Prostate gland (tissue), 2 donors: Measurements from ENCODE around the gene ELK3. TPM values are rescaled to one million over a fixed set of nuclear protein-coding genes. Genes with fewer than 3 reads are reported as not detected.

Source experiments
- DNase-seq: peaks from one replicate; pipeline ENCODE4 v3.0.0-alpha.2; 2019; ENCODE audit warnings: low spot score
- H3K27ac ChIP-seq, 2 donors: fragments of 200-600 bp; sonication (generic); 2 replicates each; pipeline ENCODE4 v1.5.1; 2017 to 2019
- H3K27me3 ChIP-seq: fragments of 200-600 bp; sonication (generic); replicated peaks from 2 replicates; pipeline ENCODE4 v1.5.1; 2019; ENCODE audit not compliant: insufficient read depth
- H3K36me3 ChIP-seq, 2 donors: fragments of 200-600 bp; sonication (generic); 1 replicate in 1 of 2; 2 replicates in 1 of 2; pipeline versions ENCODE4 v1.5.1 to v1.8.1; 2017 to 2019
- H3K4me1 ChIP-seq: fragments of 200-600 bp; sonication (generic); replicated peaks from 2 replicates; pipeline ENCODE4 v1.5.1; 2019
- H3K4me3 ChIP-seq, 2 donors: fragments of 200-600 bp; sonication (generic); 2 replicates each; pipeline ENCODE4 v1.5.1; 2017 to 2019
- H3K9me3 ChIP-seq: fragments of 200-600 bp; sonication (generic); 2 replicates; pipeline ENCODE4 v1.5.1; 2017
- CTCF ChIP-seq, 4 experiments: fragments of 200-600 bp in 2 of 4; fragments of 450-650 bp in 2 of 4; sonication (generic) in 2 of 4; IDR thresholded peaks; 1 replicate in 3 of 4; 2 replicates in 1 of 4; pipeline ENCODE4 v1.5.1; 2016 to 2019; ENCODE audit warnings: antibody characterized with exemption in 4 of 4, mild to moderate bottlenecking in 2 of 4, moderate library complexity in 2 of 4
- POLR2A ChIP-seq: fragments of 450-650 bp; IDR thresholded peaks from one replicate; pipeline ENCODE4 v1.6.1; 2016; ENCODE audit warnings: antibody characterized with exemption, mild to moderate bottlenecking
- POLR2AphosphoS5 ChIP-seq: sonication (generic); formaldehyde crosslinking; IDR thresholded peaks from one replicate; pipeline ENCODE4 v1.6.1; 2017; ENCODE audit warnings: antibody characterized with exemption
- WGBS: methylation state at CpG from one replicate; pipeline ENCODE4 v1.1.5; 2018; 5-methylcytosine and 5-hydroxymethylcytosine counted together
- intact Hi-C: fragments of 100-400 bp; cut with DNase I; formaldehyde crosslinking; loops from one replicate; pipeline ENCODE4 v1.14.2; 2022
- total RNA-seq, 2 donors: library from RNA; depleted of rRNA; stranded (reverse); fragments of >200 nt; gene quantifications; one replicate each; pipeline ENCODE4 v1.1.0, GENCODE V29; 2016

The ELK3 gene
- total RNA-seq, 2 donors from 2014 or later: 7.0 to 20.6 TPM

GRCh38 chr12:96257550-96258103 is 63.5 kb downstream of the ELK3 start:
- no peak for DNase-seq
- no peak for TF ChIP-seq POLR2AphosphoS5
- no peak for TF ChIP-seq CTCF (IDR thresholded peaks at IDR 0.05)
- no peak for TF ChIP-seq POLR2A
- Histone ChIP-seq H3K4me3 (no peak overlapping the region), H3K27ac (no peak overlapping the region), H3K9me3 (no peaks in the 10 kb centered on the region), H3K4me1 (peaks cover 7% of the 10 kb centered on the region), H3K27me3 (no peaks in the 10 kb centered on the region), H3K36me3 (no peaks in the 10 kb centered on the region)
- intact Hi-C loops: no loop called here
- 68% methylated on average over 2 of the region's 2 CpGs for WGBS

DNA sequence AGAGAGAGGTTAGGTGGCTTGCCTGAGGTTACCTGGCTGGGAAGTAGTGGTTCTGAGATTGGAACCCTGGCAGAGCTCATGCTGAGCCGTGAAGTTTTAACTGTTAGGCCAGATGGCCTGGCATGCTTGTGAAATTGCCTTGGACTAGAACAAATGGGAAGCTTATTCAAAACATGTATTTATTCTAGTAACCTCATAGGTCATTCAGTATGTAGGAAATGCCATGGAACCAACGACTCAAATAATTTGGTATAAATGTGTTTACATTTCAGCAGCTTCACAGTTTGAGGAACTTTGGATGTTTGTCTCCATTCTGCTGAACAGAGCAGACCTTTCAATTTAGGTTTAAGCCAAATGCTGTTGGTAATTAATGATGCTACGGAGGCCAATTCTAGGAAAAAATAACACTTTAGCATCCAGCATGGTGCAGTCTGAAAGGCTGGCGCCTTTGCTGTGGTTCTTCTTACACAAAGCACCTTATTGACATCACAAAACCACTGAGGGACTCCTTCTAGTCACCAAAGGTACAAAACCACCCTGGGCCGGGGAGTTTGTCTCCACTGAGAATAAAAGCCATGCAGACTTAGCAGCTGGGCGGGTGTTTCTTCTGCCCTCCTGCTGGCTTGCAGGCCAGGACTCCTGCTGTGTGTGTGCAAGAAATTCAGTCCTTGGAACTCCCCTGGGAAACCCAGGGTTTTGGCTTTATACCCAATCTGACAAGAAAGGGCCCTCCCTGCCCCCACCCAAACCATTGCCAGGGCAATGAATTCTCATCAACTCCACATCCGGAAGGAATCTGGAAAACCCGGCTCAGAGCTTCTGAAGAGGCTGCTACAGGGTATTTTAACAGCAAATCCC is 64.2 kb downstream of the ELK3 start:
- no peaks in the 10 kb centered on the region for H3K36me3 ChIP-seq
- no peaks in the 10 kb centered on the region for H3K27me3 ChIP-seq
- intact Hi-C loops: no loop called here
- no peaks in the 10 kb centered on the region for H3K9me3 ChIP-seq
- H3K4me1 ChIP-seq: peaks cover 7% of the 10 kb centered on the region
- no peak for TF ChIP-seq CTCF (IDR thresholded peaks at IDR 0.05)
- no peak for TF ChIP-seq POLR2AphosphoS5
- TF ChIP-seq POLR2A: no peak
- no peak overlapping the region for H3K4me3 ChIP-seq
- DNase-seq: no peak
- 37% methylated on average over 8 of the region's 8 CpGs for WGBS
- peak overlapping the region in 1 of 2 donors; percentile 23 for H3K27ac ChIP-seq

GRCh38 chr12:96260231-96260630 is 66.1 kb downstream of the ELK3 start:
- H3K27ac ChIP-seq: no peak overlapping the region
- H3K27me3 ChIP-seq: no peaks in the 10 kb centered on the region
- no peak for DNase-seq
- intact Hi-C loops: no loop called here
- no peaks in the 10 kb centered on the region for H3K36me3 ChIP-seq
- H3K9me3 ChIP-seq: no peaks in the 10 kb centered on the region
- no peak overlapping the region for H3K4me3 ChIP-seq
- peaks cover 7% of the 10 kb centered on the region for H3K4me1 ChIP-seq
- TF ChIP-seq CTCF (IDR thresholded peaks at IDR 0.05): no peak
- no peak for TF ChIP-seq POLR2AphosphoS5
- TF ChIP-seq POLR2A: no peak
- 96% methylated on average over 2 of the region's 2 CpGs for WGBS

DNA sequence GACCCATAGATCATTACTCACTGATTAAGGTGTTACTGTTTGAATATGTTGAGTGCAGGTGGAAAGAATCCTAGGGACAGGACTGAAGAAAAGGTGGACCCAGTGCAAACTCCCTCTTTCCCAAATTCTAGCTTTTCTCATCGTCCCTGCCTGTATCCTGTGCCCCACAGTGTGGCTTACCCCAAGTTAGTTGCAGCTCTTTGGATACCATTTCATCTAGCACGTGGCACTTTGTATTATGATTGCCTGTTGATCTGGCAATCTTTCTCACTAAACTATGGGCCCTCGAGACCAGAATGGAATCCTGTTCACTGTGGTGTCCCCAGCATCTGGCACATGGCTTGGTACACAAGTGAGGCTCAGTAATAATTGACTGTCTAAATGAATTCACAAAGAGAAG is 66.5 kb downstream of the ELK3 start:
- Histone ChIP-seq H3K9me3 (no peaks in the 10 kb centered on the region), H3K4me3 (no peak overlapping the region), H3K27me3 (no peaks in the 10 kb centered on the region), H3K36me3 (no peaks in the 10 kb centered on the region), H3K4me1 (peaks cover 7% of the 10 kb centered on the region), H3K27ac (no peak overlapping the region)
- TF ChIP-seq POLR2A (no peak), CTCF (IDR thresholded peaks at IDR 0.05) (no peak), POLR2AphosphoS5 (no peak)
- WGBS: 87% methylated on average over 3 of the region's 3 CpGs
- intact Hi-C loops: no loop called here
- DNase-seq: no peak

GRCh38 chr12:96261557-96261956 is 67.4 kb downstream of the ELK3 start:
- H3K4me3 ChIP-seq: no peak overlapping the region
- no peak for DNase-seq
- H3K27me3 ChIP-seq: no peaks in the 10 kb centered on the region
- H3K27ac ChIP-seq: no peak overlapping the region
- 96% methylated on average over 5 of the region's 5 CpGs for WGBS
- no peaks in the 10 kb centered on the region for H3K9me3 ChIP-seq
- intact Hi-C loops: no loop called here
- H3K36me3 ChIP-seq: no peaks in the 10 kb centered on the region
- peaks cover 7% of the 10 kb centered on the region for H3K4me1 ChIP-seq
- TF ChIP-seq POLR2AphosphoS5: no peak
- no peak for TF ChIP-seq CTCF (IDR thresholded peaks at IDR 0.05)
- TF ChIP-seq POLR2A: no peak
